Amniotic stem cell (primary cell): ENCODE results near the gene HOMER3.

ENCODE experiments used
- DNase-seq: peaks from one replicate; lab custom pipeline; 2025; lab: John Stamatoyannopoulos, UW

The HOMER3 gene

DNA sequence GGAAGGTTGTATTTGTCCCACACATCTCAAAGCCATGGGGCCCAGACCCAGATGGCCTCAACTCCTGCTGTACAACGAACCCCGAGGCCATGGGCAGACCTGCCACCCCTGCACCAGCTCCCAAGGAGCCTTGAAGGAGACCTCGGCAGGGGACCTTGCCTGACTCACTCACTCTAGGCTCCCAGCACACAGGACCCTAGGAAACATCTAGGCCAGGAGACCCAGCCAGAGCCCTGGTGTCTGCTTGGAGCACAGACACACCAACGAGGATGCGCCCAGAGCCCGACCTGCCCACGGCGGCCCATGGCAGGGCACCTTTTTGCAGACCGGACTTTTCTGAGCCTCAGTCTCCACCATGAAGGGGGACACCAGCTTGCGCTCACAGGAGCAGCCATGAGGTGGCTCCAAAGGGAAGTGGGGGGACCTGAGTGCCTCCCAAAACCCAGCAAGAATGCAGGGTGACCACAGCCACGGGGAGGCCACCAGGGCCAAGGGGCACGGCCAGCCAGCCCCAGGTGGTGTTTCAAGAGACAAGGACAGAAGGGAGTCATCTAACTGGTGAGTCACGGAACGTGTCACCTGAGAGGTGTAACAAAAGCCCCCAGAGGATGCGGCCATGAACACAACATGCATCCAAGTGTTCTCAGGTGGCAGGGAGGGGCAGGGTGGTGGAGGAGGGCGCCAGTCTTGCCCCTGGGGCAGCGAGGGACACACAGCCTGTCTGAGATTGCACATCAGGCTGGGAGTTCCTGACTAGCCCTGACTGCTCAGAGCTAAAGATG lies 40.1 kb downstream of the HOMER3 start:
- DNase-seq, result no peak

DNA sequence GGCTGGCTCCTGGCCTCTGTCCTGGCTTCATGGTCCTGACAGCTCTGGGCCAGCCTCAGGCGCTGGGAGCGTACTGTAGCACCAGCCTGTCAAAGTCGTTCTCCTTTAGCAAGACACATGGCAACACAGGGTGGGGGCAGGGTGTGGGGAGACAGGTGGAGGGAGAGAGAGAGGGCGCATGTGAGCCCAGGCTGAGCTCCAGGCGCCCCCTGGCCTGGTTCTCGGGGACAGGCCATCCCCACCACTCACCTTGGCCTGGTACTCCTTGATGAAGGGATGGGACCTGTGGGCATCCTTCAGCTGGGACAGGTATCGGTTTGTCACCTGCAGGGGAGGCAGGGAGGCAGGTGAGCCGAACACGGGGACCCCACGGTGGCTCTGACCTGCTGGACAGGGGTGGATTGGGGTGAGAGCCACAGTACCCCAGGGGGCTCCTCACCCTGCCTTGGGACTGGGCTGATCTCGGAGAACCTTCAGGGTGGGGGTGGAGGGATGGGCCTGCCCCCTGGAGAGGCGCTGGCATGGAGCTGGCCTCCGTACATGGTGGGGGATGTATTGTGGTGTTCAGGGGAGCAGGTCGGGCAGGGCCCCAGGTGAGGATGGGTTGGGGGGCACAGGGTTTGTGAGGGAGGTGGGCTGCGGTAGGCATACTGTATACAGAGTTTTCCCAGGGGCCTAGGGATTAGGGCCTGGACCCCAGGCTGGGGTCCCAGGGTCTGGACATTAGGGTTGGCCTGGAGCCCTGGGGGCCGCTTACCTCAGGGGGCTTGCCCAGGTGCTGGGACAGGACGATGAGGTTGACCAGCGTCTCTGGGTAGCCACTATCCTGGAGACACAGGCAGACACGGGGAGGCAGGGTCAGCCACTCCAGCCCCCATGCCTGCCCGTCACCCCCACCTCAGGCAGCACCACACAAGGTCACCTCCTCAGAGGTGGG lies 41.1 kb downstream of the HOMER3 start:
- DNase-seq, result no peak

DNA sequence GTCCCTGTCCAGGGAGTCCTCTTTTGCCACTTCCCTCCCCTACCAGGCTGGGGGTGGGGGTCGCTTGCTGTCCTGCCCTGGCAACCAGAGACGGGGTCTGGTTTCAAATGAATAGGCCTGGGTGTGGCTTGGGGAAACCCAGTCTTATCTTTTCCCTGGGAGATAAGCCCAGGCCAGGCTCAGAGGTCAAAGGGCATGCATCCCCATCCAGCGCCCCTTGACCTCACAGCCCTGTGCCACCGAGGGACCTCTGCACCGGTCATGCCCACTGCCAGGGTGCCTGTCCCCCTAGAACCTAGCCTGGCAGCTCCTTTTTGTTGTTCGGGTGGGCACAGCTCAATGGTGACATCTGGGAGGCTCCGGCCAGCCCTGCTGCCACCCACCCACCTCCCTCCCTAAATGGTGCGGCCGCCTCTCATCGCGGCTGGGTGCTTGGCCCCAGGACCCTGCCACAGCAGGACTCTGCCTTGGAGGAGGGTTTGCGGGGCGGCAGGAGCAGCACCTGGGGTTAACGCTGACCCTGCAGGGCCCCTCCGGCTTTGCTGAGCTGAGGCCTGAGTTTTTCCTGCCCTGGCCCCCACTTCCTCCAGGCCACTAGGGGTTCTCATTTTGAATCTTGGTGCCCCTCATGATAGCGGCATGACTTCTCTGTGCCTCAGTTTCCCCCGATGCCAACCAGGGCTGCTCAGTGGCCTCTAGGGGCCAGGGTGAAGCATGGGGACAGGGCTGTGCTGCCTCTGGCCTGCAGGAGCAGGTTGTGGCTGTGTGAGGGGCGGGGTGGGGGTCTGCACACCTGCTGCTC lies 42.2 kb downstream of the HOMER3 start:
- no peak for DNase-seq

DNA sequence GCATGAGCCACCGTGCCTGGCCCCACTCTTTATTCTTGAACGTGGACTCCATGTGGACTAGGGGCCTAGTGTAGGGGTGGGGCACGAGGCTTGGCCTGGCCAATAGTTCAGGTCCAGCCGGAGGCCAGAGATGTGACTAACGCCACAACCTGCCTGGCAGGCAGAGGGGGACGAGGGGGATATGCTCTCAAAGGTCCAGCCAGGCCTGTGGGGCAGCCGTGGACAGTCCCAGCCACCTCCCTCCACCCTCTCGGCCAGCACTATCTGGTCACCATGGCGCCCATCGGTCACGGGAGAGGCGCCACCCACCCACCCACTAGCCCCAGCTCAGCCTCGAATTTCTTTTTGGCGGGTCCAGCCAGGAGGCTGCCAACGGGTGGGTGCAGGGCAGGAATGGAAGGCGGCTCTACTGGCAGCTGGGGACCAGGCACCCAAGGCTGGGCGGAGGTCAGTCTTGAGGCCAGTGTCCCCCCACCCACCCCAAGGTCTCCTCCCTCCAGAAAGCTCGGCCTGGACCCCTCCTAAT lies 42.9 kb downstream of the HOMER3 start:
- DNase-seq, result no peak

DNA sequence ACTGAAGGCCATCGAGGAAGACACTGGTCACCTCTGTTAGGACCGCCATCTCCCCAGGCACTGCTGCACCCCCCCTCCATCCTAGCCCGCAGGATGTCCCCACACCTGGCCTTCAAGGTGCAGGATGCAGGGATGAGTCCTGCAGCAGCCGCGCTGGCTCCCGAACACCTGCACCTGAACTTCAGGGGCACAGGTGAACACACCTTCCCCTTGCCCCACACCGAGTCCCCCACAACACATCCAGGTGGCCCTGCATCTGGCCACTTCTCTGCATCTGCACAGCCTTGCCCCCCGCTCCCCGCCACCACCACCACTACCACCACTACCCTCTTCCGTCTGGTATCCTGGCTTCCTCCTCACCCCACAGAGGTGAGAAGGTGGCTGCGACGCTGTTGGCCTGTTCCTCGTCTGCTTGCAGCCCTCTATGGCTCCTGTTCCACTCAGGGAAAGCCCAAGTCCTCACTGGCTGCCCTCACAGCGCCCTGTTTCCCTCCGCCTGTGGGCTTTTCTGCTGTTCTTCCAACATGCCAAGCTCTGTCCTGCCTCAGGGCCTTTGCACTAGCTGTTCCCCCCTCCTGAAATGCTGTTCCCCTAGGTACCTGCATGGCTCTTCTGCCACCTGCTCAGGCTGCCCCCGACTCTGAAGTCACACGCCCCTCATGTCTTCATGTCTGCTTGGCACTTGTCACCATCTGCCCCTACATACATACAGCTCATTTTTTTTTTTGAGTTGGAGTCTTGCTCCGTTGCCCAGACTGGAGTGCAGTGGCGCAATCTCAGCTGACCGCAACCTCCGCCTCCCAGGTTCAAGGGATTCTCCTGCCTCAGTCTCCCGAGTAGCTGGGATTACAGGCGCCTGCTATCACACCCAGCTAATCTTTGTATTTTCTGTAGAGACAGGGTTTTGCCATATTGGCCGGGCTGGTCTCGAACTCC lies 43.7 kb downstream of the HOMER3 start:
- DNase-seq, result no peak

DNA sequence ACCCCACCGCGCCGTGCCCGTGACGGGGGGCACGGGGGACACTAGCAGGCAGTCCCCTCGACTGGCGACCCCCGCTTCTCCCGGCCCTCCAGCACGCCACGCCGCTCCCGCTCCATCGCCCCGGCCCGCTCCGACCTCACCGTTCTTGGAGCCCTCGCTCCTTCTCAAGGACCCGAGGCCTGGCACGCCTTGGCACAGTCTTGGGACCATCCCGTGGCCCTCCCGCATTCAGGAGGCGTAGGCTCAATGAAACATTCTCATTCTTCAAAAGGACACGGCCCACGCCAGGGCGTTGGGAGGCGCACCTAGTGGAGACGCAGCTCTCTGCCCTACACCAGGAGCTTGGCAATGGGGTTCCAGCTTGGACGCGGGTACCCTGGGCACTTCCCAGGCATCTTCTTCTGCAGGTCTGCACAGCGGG lies 44.6 kb downstream of the HOMER3 start:
- no peak for DNase-seq

DNA sequence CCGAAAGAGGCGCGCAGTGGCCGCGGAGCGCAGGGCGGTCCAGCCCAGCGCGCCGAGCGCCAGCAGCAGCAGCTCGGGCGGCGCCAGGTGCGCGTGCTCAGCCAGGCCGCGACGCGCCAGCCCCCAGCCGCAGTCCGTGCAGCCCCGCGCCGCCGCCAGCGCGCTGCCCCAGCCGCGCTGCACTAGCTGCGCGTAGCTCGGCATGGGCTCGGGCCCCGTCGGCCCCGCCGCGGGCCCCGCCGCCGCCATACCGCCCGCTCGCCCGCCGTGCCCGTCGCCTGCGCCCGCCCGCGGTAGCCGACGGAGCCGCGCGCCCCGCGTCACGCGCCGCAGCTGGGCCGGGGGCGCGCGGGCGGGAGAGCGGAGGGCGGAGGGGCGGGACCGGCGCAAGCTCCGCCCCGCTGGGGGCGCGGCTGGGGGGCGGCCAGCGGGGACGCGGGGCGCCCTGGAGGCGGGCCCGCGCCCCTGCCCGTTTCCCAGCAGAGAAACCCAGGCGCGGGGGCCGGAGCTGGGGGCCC lies 45.1 kb downstream of the HOMER3 start, which contains the start of gene CERS1:
TSS of gene CERS1 (minus strand) at position 335 of the 518 bp plus-strand sequence. CDS start at position 249, 86 bp downstream.
- DNase-seq, result no peak

DNA sequence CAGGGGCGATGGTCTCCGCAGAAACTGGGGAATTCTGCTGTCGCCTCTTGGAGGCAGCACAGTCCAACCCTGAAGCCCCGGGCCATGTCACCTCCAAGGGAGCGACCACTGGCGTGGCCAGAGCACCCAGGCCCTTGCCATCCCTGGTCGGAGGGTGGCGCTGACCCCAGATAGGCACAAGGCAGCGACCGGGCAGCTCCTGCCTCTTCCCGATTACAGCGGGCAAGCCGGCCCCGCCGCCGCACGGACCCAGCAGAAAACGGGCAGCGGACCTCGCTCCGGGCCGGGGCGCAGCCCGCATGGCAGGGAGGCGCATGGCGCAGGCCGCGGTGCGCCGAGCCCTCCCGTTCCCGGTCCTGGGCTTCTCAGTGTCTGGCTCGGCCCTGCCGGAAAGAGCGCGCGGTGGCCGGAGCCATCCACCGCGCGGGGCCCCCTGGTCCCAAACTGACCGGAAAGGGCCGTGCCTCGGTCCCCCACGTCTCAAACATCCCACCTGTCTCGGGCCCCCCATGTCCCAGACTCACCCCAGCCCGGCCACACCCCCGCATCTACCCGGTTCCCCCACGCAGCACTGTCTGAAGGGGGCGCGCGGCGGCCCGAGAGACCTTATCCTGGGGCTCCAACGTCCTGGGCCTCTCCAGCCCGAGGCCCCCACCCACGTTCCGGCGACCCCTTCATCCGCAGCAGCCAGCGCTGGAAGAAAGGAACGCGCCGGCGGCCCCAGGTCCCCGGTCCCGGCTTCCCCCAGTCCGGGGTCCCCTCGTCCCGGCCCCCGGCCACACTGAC lies 45.8 kb downstream of the HOMER3 start:
- DNase-seq, result peak; percentile 22

DNA sequence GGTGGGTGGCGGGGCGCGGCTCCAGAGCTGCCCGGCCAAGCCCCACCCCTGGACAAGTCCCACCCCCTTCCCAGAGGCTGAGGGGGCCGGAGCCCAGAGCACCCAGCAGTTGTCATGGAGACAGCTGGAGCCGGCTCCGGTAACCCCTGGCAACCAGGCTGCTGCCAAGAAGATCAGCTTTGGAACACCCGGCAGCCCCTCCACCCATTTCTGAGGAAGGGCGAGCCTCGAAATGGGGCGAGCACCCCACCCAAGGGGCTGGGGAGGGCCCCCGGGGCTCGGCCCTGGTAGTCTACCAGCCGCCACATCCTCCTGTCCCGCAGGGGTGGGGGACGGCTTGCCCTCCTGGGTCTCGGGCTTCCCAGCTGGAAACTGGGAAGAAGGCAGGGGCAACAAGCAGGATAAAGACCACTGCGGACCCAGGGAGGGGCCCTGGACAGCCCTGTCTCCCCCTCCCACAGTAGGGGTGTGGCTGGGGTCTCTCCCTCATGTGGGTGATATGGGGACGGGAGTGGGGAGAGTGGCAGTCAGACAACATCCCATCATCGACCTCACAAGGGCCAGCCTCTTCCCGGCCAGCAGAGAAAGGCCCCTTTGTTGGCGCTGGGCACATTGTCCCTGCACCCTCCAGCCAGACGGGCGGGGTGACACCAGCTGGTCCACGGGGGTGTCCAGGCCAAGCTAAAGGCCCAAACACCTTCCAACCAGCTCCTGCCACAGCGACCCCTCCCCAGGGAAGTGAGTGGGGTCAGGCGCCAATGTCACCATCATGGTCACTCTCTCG lies 46.6 kb downstream of the HOMER3 start:
- DNase-seq, result no peak

DNA sequence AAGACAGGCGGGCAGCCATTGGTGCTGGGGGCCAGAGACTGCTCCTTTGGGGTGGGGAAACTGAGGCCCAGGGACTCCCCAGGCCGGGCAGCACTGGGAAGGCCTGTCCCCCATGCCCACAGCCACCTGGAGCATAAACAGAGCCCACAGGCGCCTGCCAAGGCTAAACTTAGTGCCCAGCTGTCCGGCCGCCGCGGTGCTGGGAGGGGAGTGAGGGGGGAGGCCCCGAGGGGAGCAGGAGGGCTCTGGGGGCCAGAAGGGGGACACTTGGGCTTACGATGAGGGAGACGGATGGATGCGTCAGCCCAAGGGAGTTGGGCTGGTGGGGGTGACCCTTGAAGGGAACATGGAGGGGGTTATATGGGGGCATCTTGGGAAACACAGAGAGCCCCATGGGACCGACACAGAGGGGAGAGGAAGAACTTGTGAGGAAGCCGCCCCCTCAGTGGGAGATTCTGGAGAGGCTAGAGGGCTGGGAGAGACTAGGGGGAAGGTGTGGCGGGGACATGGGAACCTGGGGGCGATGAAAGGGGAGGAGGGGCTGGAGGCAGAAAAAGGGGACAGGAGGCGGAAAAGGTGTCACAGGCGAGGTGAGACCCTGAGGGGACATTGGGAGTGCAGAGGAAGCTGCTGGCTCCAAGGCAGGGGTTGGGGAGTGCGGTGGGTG lies 47.3 kb downstream of the HOMER3 start:
- no peak for DNase-seq

DNA sequence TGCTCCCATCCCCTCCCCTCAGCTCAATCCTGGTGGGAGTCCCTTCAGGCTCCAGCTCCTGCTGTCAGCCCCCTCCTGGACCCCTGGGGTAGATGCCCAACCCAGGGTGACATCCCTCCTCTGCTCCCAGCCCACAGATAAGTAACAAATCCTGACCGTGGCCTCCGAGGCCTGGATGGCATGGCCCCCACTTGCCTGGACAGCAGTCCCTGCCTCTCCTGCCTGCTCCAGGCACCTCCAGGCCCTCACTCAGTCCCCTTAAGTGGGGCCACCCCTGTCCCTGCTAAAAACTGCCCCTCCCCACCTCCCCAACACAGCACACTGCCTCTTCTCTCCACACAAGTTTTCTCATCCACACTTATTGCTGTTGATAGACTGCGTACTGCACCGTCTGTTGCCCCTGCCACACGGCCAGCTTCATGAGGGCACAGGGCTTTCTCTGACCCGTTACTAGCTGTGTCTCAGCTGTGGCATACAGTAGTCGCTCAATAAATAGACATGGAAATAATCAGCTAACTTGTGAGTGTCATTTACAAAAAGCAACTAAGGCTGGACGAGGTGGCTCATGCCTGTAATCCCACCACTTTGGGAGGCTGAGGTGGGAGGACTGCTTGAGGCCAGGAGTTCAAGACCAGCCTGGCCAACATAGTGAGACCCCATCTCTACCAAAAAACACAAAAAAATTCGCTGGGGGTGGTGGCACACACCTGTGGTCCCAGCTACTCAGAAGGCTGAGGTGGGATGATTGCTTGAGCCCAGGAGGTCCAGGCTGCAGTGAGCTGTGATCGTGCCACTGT lies 50.9 kb downstream of the HOMER3 start:
- DNase-seq, result no peak

DNA sequence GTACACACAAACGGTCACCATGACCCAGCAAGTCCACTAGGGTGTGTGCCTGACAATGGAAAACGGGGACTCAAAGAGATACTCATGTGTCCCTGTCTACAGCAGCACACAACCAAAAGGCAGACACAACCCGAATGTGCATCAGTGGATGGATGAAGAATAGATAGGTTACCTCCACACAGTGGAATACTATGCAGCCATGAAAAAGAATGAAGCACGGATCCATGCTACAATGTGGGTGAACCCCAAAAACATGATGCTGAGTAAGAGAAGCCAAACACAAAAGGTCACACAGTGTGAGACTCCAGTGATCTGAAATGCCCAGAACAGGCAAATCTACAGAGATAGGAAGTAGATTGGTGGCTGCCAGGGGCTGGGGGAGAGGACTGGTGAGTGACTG lies 54.0 kb downstream of the HOMER3 start:
- DNase-seq, result no peak

DNA sequence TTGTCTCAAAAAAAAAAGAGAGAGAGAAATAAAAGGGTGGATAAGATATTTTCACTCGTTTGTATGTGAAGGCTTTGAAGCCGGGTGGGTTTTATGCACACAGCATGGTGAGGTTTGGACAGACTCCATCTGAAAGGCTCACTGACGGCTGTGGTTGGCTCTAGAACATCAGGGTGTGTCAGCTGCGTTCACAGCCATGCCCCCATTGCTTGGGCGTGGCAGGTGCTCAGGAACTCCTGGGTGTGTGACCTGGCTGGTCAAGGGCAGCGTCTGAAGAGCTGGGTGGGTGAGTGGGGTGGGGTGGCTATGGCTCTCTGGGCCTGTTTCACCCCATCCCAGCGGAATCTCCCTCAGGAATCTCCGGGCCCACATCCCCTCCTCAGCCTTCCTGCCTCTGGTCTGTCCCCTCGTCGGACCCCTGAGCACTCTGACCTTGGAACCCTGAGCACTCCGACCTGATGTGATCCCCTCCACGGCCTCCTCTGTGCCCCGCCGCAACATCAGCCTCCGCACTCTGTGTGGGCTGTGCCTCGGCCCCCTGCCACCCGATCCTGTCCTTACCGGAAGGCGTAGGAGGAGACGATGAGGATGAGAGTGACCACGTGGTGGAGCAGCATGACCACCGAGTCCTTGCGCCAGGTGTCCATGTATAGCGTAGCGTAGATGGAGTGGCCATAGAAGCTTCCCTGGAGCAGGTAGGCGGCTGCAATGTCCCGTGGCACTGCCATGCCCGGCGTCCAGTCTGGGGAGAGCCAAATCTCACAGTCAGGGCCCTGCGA lies 57.3 kb downstream of the HOMER3 start:
- DNase-seq, result no peak

DNA sequence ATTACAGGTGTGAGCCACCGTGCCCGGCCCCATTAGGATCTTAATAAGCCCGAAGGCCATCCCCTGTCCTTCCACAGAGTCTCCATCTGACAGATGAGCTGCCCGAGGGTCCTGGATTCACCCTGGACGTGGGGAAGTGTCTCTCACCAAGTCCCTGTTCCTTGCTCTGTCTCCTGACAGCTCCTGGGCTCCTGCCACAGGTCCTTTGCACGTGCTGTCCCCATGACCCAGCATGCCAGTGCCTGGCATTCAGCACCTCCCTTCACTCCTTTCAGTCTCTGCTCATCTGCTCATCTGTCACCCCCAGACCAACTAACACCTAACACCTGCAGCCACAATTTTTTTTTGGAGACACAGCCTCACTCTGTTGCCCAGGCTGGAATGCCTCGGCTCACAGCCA lies 59.5 kb downstream of the HOMER3 start:
- no peak for DNase-seq

DNA sequence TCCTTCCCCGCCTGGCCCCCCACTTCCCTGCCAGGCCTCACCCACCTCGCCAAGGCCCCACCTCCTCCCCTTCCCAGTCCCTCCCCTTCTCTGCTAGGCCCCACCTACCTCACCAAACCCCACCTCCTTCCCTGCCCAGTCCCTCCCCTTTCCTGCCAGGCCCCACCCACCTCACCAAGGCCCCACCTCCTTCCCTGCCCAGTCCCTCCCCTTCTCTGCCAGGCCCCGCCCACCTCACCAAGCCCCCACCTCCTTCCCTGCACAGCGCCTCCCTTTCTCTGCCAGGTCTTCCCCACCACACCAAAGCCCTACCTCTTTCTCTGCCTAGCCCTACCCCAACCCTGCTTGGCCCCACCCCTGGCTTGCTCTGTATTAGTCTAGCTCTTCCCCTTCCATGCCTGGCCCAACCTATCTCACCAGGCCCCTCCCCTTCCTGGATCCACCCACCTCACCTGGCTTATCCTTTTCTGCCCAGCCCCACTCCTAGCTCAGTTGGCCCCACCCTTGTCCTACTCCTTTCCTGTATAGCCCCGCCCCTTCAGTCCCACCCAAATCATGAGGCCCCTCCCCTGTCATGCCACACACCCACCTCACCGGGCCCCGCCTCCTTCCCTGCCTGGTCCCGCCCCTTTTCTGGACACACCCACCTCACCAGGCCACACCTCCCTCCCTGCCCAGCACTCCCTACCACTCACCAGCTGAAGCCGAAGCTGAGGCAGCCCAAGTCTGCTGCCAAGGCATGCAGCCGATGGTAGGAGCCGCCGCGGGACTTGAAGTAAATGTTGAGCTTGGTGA lies 61.2 kb downstream of the HOMER3 start:
- no peak for DNase-seq
